GM20431 (cell line): Measurements from ENCODE around the gene MRPL52.

ENCODE experiments used
- in situ Hi-C: fragments of 300-500 bp; cut with MseI, MboI; formaldehyde crosslinking; loops from one replicate; pipeline ENCODE4 v1.15.0; 2020; ENCODE audit warnings: low sequenced_read_pairs; ENCODE audit not compliant: unreplicated experiment

MRPL52 gene

DNA sequence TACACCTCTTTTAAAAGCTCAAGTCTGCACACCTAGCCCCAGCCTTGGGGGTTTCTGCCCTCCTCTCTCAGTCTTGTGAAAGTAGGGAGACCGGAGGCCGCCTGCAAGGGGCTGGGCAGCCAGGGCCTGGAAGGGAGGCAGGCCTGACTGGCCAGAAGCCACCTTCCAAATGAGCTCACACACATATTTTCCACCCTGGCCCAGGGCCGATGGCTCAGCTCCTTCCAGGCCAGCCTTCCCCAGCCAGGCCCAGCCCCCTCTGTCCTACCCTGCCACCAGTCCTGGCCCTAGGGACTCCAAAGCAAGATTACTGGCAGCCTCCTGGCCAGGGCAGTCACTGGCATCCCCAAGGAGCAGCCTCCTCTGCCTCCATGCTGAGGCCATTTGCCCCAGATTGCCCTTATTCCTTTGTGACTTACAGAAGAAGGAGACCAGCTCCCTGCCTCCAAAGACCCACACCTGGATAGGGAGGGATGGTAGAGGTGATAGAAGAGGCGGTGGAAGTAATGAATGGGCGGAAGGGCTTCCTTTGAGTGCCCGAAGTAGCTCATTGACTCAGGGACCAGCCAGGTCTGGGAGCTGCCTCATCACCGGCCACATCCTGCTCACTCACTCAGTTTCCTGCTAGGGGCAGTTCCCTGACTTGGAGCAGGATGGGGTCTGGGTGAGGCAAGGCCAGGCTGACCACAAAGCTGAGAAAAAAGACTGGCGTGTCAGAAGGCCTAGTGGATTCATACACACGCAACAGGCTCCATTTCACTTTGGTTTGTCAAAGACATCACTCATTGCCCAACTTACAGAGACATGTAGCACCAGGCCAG is 21.5 kb downstream of the MRPL52 start:
- in situ Hi-C loops: loop anchor here (25.0 kb wide), 2 partner anchors 189 to 264 kb away; partner anchors contain the start of genes ABHD4 and DAD1

- in situ Hi-C loops: loop anchor here (25.0 kb wide), 2 partner anchors 190 to 265 kb away; partner anchors contain the start of genes ABHD4 and DAD1
Measured at GRCh38 chr14:22852178-22852577, 22.5 kb downstream of the MRPL52 start.

DNA sequence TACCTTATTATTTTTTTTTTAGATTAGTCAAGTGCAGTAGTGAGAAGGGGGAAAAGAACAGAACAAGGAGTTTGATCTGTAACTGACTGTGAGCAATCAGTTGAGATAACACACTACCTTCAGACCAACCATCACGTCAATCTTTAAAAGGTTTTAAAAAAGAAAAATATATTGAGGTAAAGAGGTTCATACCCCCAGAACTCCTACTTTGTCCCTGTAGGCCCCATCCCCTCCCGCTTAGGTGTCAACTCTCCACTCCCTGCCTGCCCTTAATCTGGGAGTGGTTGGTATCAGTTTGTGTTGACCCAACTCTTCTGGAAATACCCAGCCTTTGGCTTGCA is 22.9 kb downstream of the MRPL52 start:
- in situ Hi-C loops: loop anchor here (25.0 kb wide), 2 partner anchors 190 to 265 kb away; partner anchors contain the start of genes ABHD4 and DAD1

GRCh38 chr14:22852940-22853767 is 23.5 kb downstream of the MRPL52 start:
- in situ Hi-C loops: loop anchor here (25.0 kb wide), 2 partner anchors 191 to 266 kb away; partner anchors contain the start of genes ABHD4 and DAD1

DNA sequence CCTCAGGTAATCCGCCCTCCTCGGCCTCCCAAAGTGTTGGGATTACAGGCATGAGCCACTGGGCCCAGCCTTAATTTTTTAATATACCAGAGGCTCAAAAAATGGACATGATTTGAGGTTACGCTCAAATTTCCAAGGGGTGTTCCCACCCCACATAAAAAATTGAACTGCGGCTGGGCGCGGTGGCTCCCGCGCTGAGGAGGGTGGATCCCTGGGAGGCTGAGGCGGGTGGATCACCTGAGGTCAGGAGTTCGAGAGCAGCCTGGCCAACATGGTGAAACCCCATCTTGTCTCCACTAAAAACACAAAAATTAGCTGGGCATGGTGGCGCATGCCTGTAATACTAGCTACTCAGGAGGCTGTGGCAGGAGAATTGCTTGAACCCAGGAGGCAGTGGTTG is 24.6 kb downstream of the MRPL52 start:
- in situ Hi-C loops: loop anchor here (25.0 kb wide), 2 partner anchors 192 to 267 kb away; partner anchors contain the start of genes ABHD4 and DAD1

DNA sequence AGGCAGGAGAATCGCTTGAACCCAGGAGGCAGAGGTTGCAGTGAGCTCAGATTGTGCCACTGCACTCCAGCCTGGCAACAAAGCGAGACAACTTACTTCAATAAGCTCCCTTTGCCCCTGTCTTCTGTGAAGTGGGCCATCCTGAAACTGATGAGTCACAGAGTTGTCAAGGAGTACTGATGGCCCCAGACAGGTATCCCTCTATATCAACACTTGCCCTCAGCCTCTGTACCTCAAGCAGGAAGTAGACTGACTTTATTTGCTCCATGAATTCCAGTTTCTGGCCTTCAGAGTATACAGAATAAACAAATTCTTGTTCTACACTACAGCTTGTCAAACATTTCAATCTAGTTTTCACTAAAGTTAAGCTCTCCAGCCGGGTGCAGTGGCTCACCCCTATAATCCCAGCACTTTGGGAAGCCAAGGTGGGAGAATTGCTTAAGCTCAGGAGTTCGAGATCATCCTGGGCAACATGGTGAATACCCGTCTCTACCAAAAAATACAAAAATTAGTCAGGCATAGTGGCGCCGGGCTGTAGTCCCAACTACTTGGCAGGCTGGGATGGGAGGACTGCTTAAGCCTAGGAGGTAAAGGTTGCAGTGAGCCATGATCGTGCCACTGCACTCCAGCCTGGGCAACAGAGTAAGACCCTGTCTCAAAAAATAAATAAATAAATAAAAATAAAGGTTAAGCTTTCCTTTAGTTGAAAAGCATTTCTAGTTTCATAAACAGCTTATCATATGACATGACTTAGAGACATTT is 25.5 kb downstream of the MRPL52 start:
- in situ Hi-C loops: loop anchor here (25.0 kb wide), 2 partner anchors 193 to 268 kb away; partner anchors contain the start of genes ABHD4 and DAD1

DNA sequence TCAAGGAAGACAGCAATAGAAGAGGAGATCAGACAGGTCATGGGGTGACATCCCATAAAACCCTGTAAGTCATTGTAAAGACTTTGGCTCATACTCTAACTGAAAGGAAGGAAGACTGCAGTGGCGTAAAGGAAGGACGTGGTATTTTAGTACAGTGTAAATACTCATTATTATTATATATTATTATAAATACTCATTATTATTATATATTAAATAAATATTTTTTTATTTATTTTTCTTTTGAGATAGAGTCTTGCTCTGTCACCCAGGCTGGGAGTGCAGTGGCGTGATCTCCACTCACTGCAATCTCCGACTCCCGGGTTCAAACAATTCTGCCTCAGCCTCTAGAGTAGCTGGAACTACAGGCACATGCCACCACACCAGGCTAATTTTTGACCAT is 26.7 kb downstream of the MRPL52 start:
- in situ Hi-C loops: loop anchor here (25.0 kb wide), 2 partner anchors 194 to 269 kb away; partner anchors contain the start of genes ABHD4 and DAD1

- in situ Hi-C loops: loop anchor here (25.0 kb wide), 2 partner anchors 198 to 273 kb away; partner anchors contain the start of genes ABHD4 and DAD1
Measured at GRCh38 chr14:22860377-22860776, 30.7 kb downstream of the MRPL52 start.

GRCh38 chr14:22861651-22862050 is 32.0 kb downstream of the MRPL52 start:
- in situ Hi-C loops: loop anchor here (25.0 kb wide), 2 partner anchors 199 to 274 kb away; partner anchors contain the start of genes ABHD4 and DAD1

- in situ Hi-C loops: loop anchor here (25.0 kb wide), 2 partner anchors 203 to 278 kb away; partner anchors contain the start of genes ABHD4 and DAD1
Measured at GRCh38 chr14:22864979-22865378, 35.3 kb downstream of the MRPL52 start.

- in situ Hi-C loops: loop anchor here (25.0 kb wide), 2 partner anchors 203 to 278 kb away; partner anchors contain the start of genes ABHD4 and DAD1
Measured at GRCh38 chr14:22865424-22866405, 36.0 kb downstream of the MRPL52 start.

DNA sequence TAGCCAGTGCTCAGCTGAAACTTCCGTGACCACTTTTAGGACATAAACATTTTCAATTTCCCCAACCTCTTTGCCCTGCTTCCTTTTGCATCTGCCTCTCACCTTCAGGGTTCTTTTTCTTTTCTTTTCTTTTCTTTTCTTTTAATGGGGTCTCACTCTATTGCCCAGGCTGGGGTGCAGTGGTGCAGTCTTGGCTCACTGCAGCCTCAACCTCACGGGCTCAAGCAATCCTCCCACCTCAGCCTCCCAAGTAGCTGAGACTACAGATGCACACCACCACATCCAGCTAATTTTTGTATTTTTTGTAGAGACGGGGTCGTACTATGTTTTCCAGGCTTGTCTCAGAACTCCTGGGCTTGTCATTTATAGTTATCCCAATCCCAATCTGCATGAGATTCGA is 37.2 kb downstream of the MRPL52 start:
- in situ Hi-C loops: loop anchor here (25.0 kb wide), 2 partner anchors 205 to 280 kb away; partner anchors contain the start of genes ABHD4 and DAD1

- in situ Hi-C loops: loop anchor here (25.0 kb wide), 2 partner anchors 209 to 284 kb away; partner anchors contain the start of genes ABHD4 and DAD1
Measured at GRCh38 chr14:22870811-22871223, 41.1 kb downstream of the MRPL52 start.

- in situ Hi-C loops: loop anchor here (25.0 kb wide), 2 partner anchors 209 to 284 kb away; partner anchors contain the start of genes ABHD4 and DAD1
Measured at GRCh38 chr14:22871224-22872032, 41.7 kb downstream of the MRPL52 start, which contains the start of gene LRP10. Gene LRP10 (plus strand): TSS chr14:22871740. CDS start chr14:22872304, 564 bp downstream.

DNA sequence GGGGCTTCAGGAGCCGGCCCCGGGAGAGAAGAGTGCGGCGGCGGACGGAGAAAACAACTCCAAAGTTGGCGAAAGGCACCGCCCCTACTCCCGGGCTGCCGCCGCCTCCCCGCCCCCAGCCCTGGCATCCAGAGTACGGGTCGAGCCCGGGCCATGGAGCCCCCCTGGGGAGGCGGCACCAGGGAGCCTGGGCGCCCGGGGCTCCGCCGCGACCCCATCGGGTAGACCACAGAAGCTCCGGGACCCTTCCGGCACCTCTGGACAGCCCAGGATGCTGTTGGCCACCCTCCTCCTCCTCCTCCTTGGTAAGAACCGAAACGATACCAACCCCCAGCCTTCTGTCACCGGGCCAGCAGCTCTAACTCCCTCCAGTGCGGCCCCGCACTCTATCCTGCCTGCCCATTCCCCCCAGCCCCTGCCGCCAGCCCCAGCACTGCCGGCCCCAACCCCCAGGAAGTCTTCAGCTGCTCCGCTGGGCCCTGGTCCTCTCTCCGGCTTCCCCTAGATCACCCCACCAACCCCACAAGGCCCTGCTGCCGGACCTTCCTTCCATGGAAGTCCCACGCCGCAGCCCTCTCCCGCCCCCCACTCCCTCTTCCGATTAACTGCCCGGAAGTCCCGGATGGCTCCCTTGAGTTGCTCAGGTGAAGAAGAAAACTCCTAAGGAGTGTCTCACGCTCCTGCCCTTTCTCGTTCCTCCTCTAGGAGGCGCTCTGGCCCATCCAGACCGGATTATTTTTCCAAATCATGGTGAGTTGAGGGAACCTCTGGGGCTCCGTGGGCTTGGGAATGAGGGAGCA is 42.5 kb downstream of the MRPL52 start:
- in situ Hi-C loops: loop anchor here (25.0 kb wide), 2 partner anchors 210 to 285 kb away; partner anchors contain the start of genes ABHD4 and DAD1
